ENCODE measurements around the gene CTNNB1.

CTNNB1 gene

GRCh38 chr3:41192885-41193284 is 6.4 kb upstream of the CTNNB1 start:
- DNase-seq (ENCODE audit: low read depth in 3 of 3): no peak

- DNase-seq (ENCODE audit: low read depth in 3 of 3): no peak
Measured at GRCh38 chr3:41193794-41194539, 5.3 kb upstream of the CTNNB1 start.

GRCh38 chr3:41194701-41195100 is 4.6 kb upstream of the CTNNB1 start:
- DNase-seq (ENCODE audit: low read depth in 3 of 3): no peak

- no peak for DNase-seq (ENCODE audit: low read depth in 3 of 3)
Measured at GRCh38 chr3:41195946-41196345, 3.4 kb upstream of the CTNNB1 start.

- no peak for DNase-seq (ENCODE audit: low read depth in 3 of 3)
Measured at GRCh38 chr3:41196499-41197410, 2.5 kb upstream of the CTNNB1 start.

- no peak for DNase-seq (ENCODE audit: low read depth in 3 of 3)
Measured at GRCh38 chr3:41198046-41198445, 1.3 kb upstream of the CTNNB1 start.

GRCh38 chr3:41198526-41198925 is 779 bp upstream of the CTNNB1 start:
- no peak for DNase-seq (ENCODE audit: low read depth in 3 of 3)

- peak in 1 of 3 donors; percentile 17 for DNase-seq (ENCODE audit: low read depth in 3 of 3)
Measured at GRCh38 chr3:41199866-41200668, 762 bp downstream of the CTNNB1 start.

- DNase-seq (ENCODE audit: low read depth in 3 of 3): peak in 1 of 3 donors; percentile 17
Measured at GRCh38 chr3:41200669-41201021, 1.3 kb downstream of the CTNNB1 start.

GRCh38 chr3:41202075-41202833 is 2.9 kb downstream of the CTNNB1 start:
- no peak for DNase-seq (ENCODE audit: low read depth in 3 of 3)

- DNase-seq (ENCODE audit: low read depth in 3 of 3): no peak
Measured at GRCh38 chr3:41202834-41203345, 3.6 kb downstream of the CTNNB1 start.

GRCh38 chr3:41204369-41204768 is 5.1 kb downstream of the CTNNB1 start:
- DNase-seq (ENCODE audit: low read depth in 3 of 3): no peak

- no peak for DNase-seq (ENCODE audit: low read depth in 3 of 3)
Measured at GRCh38 chr3:41205591-41205990, 6.3 kb downstream of the CTNNB1 start.

GRCh38 chr3:41207355-41207754 is 8.1 kb downstream of the CTNNB1 start:
- DNase-seq (ENCODE audit: low read depth in 3 of 3): no peak

GRCh38 chr3:41208507-41209220 is 9.4 kb downstream of the CTNNB1 start:
- no peak for DNase-seq (ENCODE audit: low read depth in 3 of 3)

GRCh38 chr3:41209646-41210045 is 10.3 kb downstream of the CTNNB1 start:
- DNase-seq (ENCODE audit: low read depth in 3 of 3): no peak

- no peak for DNase-seq (ENCODE audit: low read depth in 3 of 3)
Measured at GRCh38 chr3:41210966-41211365, 11.7 kb downstream of the CTNNB1 start.

GRCh38 chr3:41212088-41212487 is 12.8 kb downstream of the CTNNB1 start:
- no peak for DNase-seq (ENCODE audit: low read depth in 3 of 3)

- DNase-seq (ENCODE audit: low read depth in 3 of 3): no peak
Measured at GRCh38 chr3:41213588-41213987, 14.3 kb downstream of the CTNNB1 start.

GRCh38 chr3:41216422-41216821 is 17.1 kb downstream of the CTNNB1 start:
- DNase-seq (ENCODE audit: low read depth in 3 of 3): no peak

GRCh38 chr3:41216993-41217392 is 17.7 kb downstream of the CTNNB1 start:
- no peak for DNase-seq (ENCODE audit: low read depth in 3 of 3)
